CD8-positive, alpha-beta memory T cell (primary cell): ENCODE results near the gene GINS1. TPM values are rescaled to one million over a fixed set of nuclear protein-coding genes. Genes with fewer than 3 reads are reported as not detected.

Source experiments
- CTCF ChIA-PET: fragments of 350-600 bp; sonication (Branson Sonifier 250); formaldehyde crosslinking; loops from one replicate; lab custom pipeline; 2021; ENCODE audit warnings: antibody characterized with exemption; lab: Charles Lee
- POLR2A ChIA-PET: fragments of 350-600 bp; sonication (Branson Sonifier 250); formaldehyde crosslinking; loops from one replicate; lab custom pipeline; 2021; ENCODE audit warnings: antibody characterized with exemption; lab: Charles Lee
- DNase-seq, 5 donors: peaks; one replicate each; pipeline versions ENCODE4 v3.0.0 to v3.0.0-alpha.2; 2020 to 2022; ENCODE audit warnings: mixed read lengths in 1 of 5
- H3K27ac ChIP-seq: one replicate; pipeline ENCODE4 v1.7.0; 2013; ENCODE audit warnings: low read depth, mild to moderate bottlenecking, low read length, moderate library complexity
- H3K27me3 ChIP-seq: 2 replicates; pipeline ENCODE4 v1.7.0; 2013; ENCODE audit warnings: low read length, mild to moderate bottlenecking; ENCODE audit not compliant: insufficient read depth, poor library complexity, severe bottlenecking
- H3K36me3 ChIP-seq: 2 replicates; pipeline ENCODE4 v1.7.0; 2013; ENCODE audit warnings: mild to moderate bottlenecking, low read length, moderate library complexity; ENCODE audit not compliant: insufficient read depth
- H3K4me1 ChIP-seq: 2 replicates; pipeline ENCODE4 v1.7.0; 2013; ENCODE audit warnings: mild to moderate bottlenecking, low read length, moderate library complexity; ENCODE audit not compliant: insufficient read depth
- H3K4me3 ChIP-seq: 2 replicates; pipeline ENCODE4 v1.7.0; 2013; ENCODE audit warnings: mild to moderate bottlenecking, low read length
- H3K9me3 ChIP-seq: 2 replicates; pipeline ENCODE4 v1.7.0; 2013; ENCODE audit warnings: mild to moderate bottlenecking, low read length
- H3K27ac Mint-ChIP-seq, 8 donors: one replicate each; pipeline ENCODE4 v1.8.0; 2020 to 2021; ENCODE audit warnings: mixed read lengths in 8 of 8, mild to moderate bottlenecking in 6 of 8, inconsistent platforms in 3 of 8, moderate library complexity in 3 of 8
- H3K27me3 Mint-ChIP-seq, 2 donors: one replicate each; pipeline ENCODE4 v1.8.0; 2020 to 2021; ENCODE audit warnings: mixed read lengths in 2 of 2, mild to moderate bottlenecking in 1 of 2, moderate library complexity in 1 of 2
- H3K36me3 Mint-ChIP-seq, 3 donors: one replicate each; pipeline ENCODE4 v1.8.0; 2020 to 2021; ENCODE audit warnings: mixed read lengths in 3 of 3, inconsistent platforms in 1 of 3, mild to moderate bottlenecking in 1 of 3
- H3K4me1 Mint-ChIP-seq, 3 donors: one replicate each; pipeline ENCODE4 v1.8.0; 2020 to 2021; ENCODE audit warnings: mixed read lengths in 3 of 3, inconsistent platforms in 1 of 3, mild to moderate bottlenecking in 1 of 3
- H3K4me3 Mint-ChIP-seq, 7 donors: one replicate each; pipeline ENCODE4 v1.8.0; 2020 to 2021; ENCODE audit warnings: mixed read lengths in 7 of 7, mild to moderate bottlenecking in 6 of 7, moderate library complexity in 4 of 7, inconsistent platforms in 2 of 7
- H3K9me3 Mint-ChIP-seq, 5 donors: one replicate each; pipeline ENCODE4 v1.8.0; 2020 to 2022; ENCODE audit warnings: mixed read lengths in 5 of 5, mild to moderate bottlenecking in 3 of 5, moderate library complexity in 2 of 5, inconsistent platforms in 1 of 5
- polyA plus RNA-seq: library from polyadenylated mRNA; unstranded; fragments of 300-500 nt; fragmentation: Illumina TruSeq; gene quantifications from one replicate; pipeline ENCODE4 v1.2.3, GENCODE V29; 2021
- total RNA-seq, 2 experiments: library from RNA; stranded (reverse); gene quantifications; one replicate each; pipeline ENCODE4 v1.2.3, GENCODE V29; 2021

Gene GINS1
- total and polyA plus RNA-seq, 3 experiments from 2014 or later, result 0.74 to 31.2 (median 26.0) TPM

DNA sequence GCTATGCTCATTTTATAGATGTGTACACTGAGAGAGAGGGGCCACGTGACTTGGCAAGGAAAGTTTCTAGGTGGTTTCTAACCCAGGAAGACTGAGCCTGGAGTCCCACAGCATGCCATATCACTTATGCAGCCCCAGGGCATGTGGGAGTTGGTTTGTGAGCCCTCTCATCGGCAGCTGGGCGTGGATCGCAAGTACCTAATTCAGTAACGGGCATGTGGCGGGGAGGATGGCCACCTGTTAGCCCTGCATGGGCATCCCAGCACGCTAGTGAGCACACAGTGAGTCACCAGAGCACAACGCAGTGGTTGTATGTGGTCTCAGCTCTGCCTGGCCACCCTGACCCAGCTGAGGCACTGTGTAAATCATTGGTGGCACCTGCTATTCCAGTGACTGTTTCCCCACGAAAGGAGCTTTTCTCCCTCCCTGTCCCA is 89.5 kb downstream of the GINS1 start:
- Histone ChIP-seq H3K9me3 (no peaks in the 10 kb centered on the region), H3K36me3 (no peaks in the 10 kb centered on the region), H3K4me3 (no peak overlapping the region), H3K27me3 (no peaks in the 10 kb centered on the region), H3K27ac (no peak overlapping the region), H3K4me1 (no peaks in the 10 kb centered on the region)
- no peaks in the 10 kb centered on the region for H3K9me3 Mint-ChIP-seq
- H3K4me3 Mint-ChIP-seq, result no peak overlapping the region
- ChIA-PET POLR2A (no interaction called here), CTCF (no interaction called here)
- H3K36me3 Mint-ChIP-seq, result no peaks in the 10 kb centered on the region
- no peak overlapping the region for H3K27ac Mint-ChIP-seq
- no peak for DNase-seq
- no peaks in the 10 kb centered on the region for H3K4me1 Mint-ChIP-seq
- peaks cover 0 to 2% of the 10 kb centered on the region in 2 donors for H3K27me3 Mint-ChIP-seq

DNA sequence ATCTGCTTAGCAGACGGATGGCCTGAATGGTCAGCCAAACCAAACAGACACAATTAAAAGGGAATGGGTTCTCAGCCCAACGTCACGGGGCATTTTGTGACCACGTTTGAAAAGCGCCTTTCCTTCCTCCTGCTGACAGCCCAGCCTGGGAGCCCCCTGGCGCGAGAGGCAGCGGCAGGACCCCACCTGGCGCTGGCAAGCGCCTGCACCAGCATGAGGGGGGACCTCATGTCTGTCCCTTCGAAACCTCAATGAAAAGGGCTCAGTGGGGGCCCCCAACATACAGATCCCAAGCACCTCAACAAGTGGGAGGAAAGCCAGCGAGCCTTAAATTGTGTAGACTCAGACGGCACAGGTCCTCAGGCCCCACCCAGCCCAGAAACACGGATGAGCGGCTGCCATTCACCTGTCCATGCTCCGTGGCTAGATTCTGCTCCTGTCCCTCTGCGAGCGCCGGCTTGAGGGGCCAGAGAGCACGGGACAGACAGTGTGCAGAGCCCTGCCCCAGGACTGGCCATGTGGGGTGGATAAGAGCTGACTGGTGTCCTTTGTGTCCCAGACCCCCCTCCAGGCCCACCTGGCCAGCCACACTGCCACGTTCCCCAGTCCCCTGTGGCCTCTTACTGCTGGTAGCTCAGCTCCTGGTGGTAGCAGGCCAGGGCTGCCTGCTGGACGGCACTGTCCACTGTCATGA is 90.3 kb downstream of the GINS1 start:
- peaks cover 0 to 2% of the 10 kb centered on the region in 2 donors for H3K27me3 Mint-ChIP-seq
- no peaks in the 10 kb centered on the region for H3K27me3 ChIP-seq
- H3K36me3 Mint-ChIP-seq, result no peaks in the 10 kb centered on the region
- no peaks in the 10 kb centered on the region for H3K36me3 ChIP-seq
- no peak overlapping the region for H3K27ac ChIP-seq
- no peak overlapping the region for H3K4me3 ChIP-seq
- ChIA-PET CTCF (no interaction called here), POLR2A (no interaction called here)
- no peaks in the 10 kb centered on the region for H3K9me3 ChIP-seq
- H3K4me1 ChIP-seq, result no peaks in the 10 kb centered on the region
- H3K9me3 Mint-ChIP-seq, result no peaks in the 10 kb centered on the region
- H3K4me1 Mint-ChIP-seq, result no peaks in the 10 kb centered on the region
- H3K4me3 Mint-ChIP-seq, result no peak overlapping the region
- no peak overlapping the region for H3K27ac Mint-ChIP-seq
- no peak for DNase-seq

Other genes starting within 250 kb of the GINS1 start
- gene ENTPD6, start 212.0 kb upstream of the GINS1 start, total RNA-seq, result 10 to 100 TPM; 44.2 to 47.0 TPM
- 36.2 TPM for gene ENTPD6, start 212.0 kb upstream of the GINS1 start, polyA plus RNA-seq
- 10 to 100 TPM; 32.5 to 35.7 TPM for gene PYGB, start 159.6 kb upstream of the GINS1 start, total RNA-seq
- 35.6 TPM for gene PYGB, start 159.6 kb upstream of the GINS1 start, polyA plus RNA-seq
- 10 to 100 TPM; 27.3 to 27.6 TPM for gene ABHD12, start 16.8 kb upstream of the GINS1 start, total RNA-seq
- 35.0 TPM for gene ABHD12, start 16.8 kb upstream of the GINS1 start, polyA plus RNA-seq
- gene NINL, start 177.9 kb downstream of the GINS1 start, total RNA-seq, result 1 to 10 TPM in 1 of 2 experiments, under 1 TPM in 1; 0.77 to 1.5 TPM
- 0.64 TPM for gene NINL, start 177.9 kb downstream of the GINS1 start, polyA plus RNA-seq
- gene NANP, start 216.3 kb downstream of the GINS1 start, total RNA-seq, result 1 to 10 TPM; 5.4 to 6.2 TPM
- gene NANP, start 216.3 kb downstream of the GINS1 start, polyA plus RNA-seq, result 0.87 TPM